Measurements from ENCODE around the gene FOXK2. TPM values are rescaled to one million over a fixed set of nuclear protein-coding genes. Genes with fewer than 3 reads are reported as not detected.
"Not testable (repeated sequence)": the region's sequence is repeated elsewhere in the genome, so short reads cannot be mapped to it uniquely, and the experiment has no call there.

The FOXK2 gene
- total and polyA plus RNA-seq, 2 donors from 2014 or later = 13.5 to 37.9 TPM

DNA sequence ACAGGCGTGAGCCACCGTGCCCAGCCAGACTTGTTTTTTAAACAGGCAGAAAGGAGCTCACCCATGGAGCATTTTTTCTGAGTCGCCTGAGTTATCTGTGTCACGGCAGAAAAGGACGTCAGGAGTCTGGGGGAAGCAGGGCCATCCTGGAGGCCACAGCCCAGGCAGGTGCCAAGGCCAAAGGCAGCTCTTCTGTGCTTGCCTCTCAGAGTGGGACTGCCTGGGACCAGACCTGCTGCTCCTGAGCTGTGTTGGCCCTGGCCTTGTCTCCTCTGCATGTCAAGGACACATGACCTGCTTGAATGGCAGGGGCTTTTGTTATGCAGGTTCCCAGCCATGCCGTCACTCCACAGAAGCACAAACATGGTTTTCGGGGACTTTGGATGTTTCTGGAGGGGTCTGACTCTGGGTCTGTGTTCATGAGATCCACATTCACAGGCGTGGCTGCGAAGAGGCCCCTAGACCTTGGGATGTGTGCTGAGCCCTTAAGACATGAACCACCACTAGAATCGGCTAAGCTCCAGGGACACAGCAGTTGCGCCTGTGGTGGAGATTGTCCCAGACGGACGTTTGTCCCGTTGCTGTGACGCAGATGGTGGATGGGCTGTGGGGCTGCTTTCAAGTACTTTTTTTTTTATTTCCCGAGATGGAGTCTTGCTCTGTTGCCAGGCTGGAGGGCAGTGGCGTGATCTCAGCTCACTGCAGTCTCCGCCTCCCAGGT lies 33.8 kb downstream of the FOXK2 start:
- H3K4me1 ChIP-seq (ENCODE audit: control insufficient read depth in 2 of 3, insufficient read depth in 2 of 3, low read depth in 1 of 3, low read length in 3 of 3) = peaks cover 0 to 29% (median 24%) of the 10 kb centered on the region in 3 donors
- no peaks in the 10 kb centered on the region for H3K27me3 ChIP-seq (ENCODE audit: control insufficient read depth, insufficient read depth, low read length)
- peak overlapping the region in 1 of 3 donors; percentile 30 for H3K9ac ChIP-seq (ENCODE audit: low read length in 3 of 3)
- no peaks in the 10 kb centered on the region for H3K36me3 ChIP-seq (ENCODE audit: control insufficient read depth in 2 of 3, insufficient read depth in 3 of 3, low read length in 3 of 3)
- H3K9me3 ChIP-seq (ENCODE audit: control insufficient read depth in 2 of 3, insufficient read depth in 1 of 3, low read length in 3 of 3) = no peaks in the 10 kb centered on the region
- no peak overlapping the region for H3K4me3 ChIP-seq (ENCODE audit: low read length in 3 of 3)
- H3K27ac ChIP-seq (ENCODE audit: low read depth in 2 of 2, low read length in 2 of 2) = no peak overlapping the region
- DNase-seq = no peak
- no peak for FAIRE-seq
- TF ChIP-seq CTCF (IDR thresholded peaks at IDR 0.05; ENCODE audit: borderline replicate concordance, extremely low read depth, insufficient read depth) = no peak
- intact Hi-C loops (cut with DNase I) = no loop called here

GRCh38 chr17:82557510-82557909 lies 38.0 kb downstream of the FOXK2 start:
- H3K36me3 ChIP-seq (ENCODE audit: control insufficient read depth in 2 of 3, insufficient read depth in 3 of 3, low read length in 3 of 3); H3K9ac ChIP-seq (ENCODE audit: low read length in 3 of 3); DNase-seq; H3K27me3 ChIP-seq (ENCODE audit: control insufficient read depth, insufficient read depth, low read length); H3K4me3 ChIP-seq (ENCODE audit: low read length in 3 of 3); intact Hi-C loops (cut with DNase I); H3K27ac ChIP-seq (ENCODE audit: low read depth in 2 of 2, low read length in 2 of 2); H3K9me3 ChIP-seq (ENCODE audit: control insufficient read depth in 2 of 3, insufficient read depth in 1 of 3, low read length in 3 of 3); FAIRE-seq: not testable (repeated sequence)
- H3K4me1 ChIP-seq (ENCODE audit: control insufficient read depth in 2 of 3, insufficient read depth in 2 of 3, low read depth in 1 of 3, low read length in 3 of 3) = peaks cover 0 to 28% (median 10%) of the 10 kb centered on the region in 3 donors

DNA sequence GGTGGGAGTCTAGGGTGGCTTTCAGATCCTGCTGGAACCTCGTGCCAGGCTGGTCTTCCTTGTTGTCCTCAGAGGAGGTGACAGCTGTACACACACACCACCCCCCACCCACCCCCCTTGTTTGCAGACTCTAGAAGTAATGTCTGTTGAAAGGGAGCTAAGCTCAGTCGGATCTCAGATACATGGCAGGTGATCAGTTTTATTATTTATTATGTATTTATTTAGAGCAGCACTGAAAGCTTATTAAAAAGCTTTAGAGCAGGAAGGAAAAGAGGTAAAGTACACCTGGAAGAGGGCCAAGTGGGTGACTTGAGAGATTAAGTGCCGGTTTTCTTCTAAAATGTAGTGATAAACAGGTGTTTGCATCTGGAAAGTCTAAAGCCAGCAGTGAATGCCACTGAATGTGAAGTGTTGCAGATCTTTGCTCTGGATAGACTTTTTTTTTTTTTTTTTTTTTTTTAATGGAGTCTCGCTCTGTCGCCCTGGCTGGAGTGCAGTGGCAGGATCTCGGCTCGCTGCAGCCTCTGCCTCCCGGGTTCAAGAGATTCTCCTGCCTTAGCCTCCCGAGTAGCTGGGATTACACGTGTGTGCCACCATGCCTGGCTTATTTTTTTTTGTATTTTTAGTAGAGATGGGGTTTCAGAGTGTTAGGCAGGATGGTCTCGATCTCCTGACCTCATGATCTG lies 40.2 kb downstream of the FOXK2 start:
- Histone ChIP-seq H3K9ac (ENCODE audit: low read length in 3 of 3) (no peak overlapping the region), H3K4me3 (ENCODE audit: low read length in 3 of 3) (no peak overlapping the region), H3K27me3 (ENCODE audit: control insufficient read depth, insufficient read depth, low read length) (no peaks in the 10 kb centered on the region), H3K27ac (ENCODE audit: low read depth in 2 of 2, low read length in 2 of 2) (no peak overlapping the region), H3K36me3 (ENCODE audit: control insufficient read depth in 2 of 3, insufficient read depth in 3 of 3, low read length in 3 of 3) (no peaks in the 10 kb centered on the region), H3K9me3 (ENCODE audit: control insufficient read depth in 2 of 3, insufficient read depth in 1 of 3, low read length in 3 of 3) (no peaks in the 10 kb centered on the region), H3K4me1 (ENCODE audit: control insufficient read depth in 2 of 3, insufficient read depth in 2 of 3, low read depth in 1 of 3, low read length in 3 of 3) (peaks cover 0 to 23% (median 0%) of the 10 kb centered on the region in 3 donors)
- FAIRE-seq (no peak), DNase-seq (peak in 2 of 5 donors; percentile 48 to 63)
- no peak for TF ChIP-seq CTCF (IDR thresholded peaks at IDR 0.05; ENCODE audit: borderline replicate concordance, extremely low read depth, insufficient read depth)
- intact Hi-C loops (cut with DNase I) = no loop called here

DNA sequence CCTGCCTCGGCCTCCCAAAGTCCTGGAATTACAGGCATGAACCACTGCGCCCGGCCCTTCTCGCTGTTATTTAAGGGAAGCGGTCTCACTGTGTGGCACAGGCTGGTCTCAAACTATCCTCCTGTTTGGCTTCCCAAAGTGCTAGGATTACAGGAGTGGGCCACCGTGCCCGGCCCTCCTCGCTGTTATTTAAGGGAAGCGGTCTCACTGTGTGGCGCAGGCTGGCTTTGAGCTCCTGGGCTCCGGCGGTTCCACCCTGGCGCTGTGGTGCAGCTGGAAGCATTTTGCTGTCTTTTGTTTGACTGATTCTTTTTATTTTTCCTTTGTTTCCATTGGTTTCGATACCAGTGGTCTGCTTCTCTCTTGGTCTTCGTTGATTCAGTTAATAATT lies 40.7 kb downstream of the FOXK2 start:
- no peaks in the 10 kb centered on the region for H3K9me3 ChIP-seq (ENCODE audit: control insufficient read depth in 2 of 3, insufficient read depth in 1 of 3, low read length in 3 of 3)
- no peak for TF ChIP-seq CTCF (IDR thresholded peaks at IDR 0.05; ENCODE audit: borderline replicate concordance, extremely low read depth, insufficient read depth)
- intact Hi-C loops (cut with DNase I) = no loop called here
- FAIRE-seq = no peak
- H3K4me1 ChIP-seq (ENCODE audit: control insufficient read depth in 2 of 3, insufficient read depth in 2 of 3, low read depth in 1 of 3, low read length in 3 of 3) = peaks cover 0 to 20% (median 0%) of the 10 kb centered on the region in 3 donors
- H3K4me3 ChIP-seq (ENCODE audit: low read length in 3 of 3) = no peak overlapping the region
- no peak for DNase-seq
- H3K27me3 ChIP-seq (ENCODE audit: control insufficient read depth, insufficient read depth, low read length) = no peaks in the 10 kb centered on the region
- peaks cover 0 to 2% (median 0%) of the 10 kb centered on the region in 3 donors for H3K36me3 ChIP-seq (ENCODE audit: control insufficient read depth in 2 of 3, insufficient read depth in 3 of 3, low read length in 3 of 3)
- H3K27ac ChIP-seq (ENCODE audit: low read depth in 2 of 2, low read length in 2 of 2) = no peak overlapping the region
- H3K9ac ChIP-seq (ENCODE audit: low read length in 3 of 3) = no peak overlapping the region
